ENCODE data around the gene TTYH3. TPM values are rescaled to one million over a fixed set of nuclear protein-coding genes. Genes with fewer than 3 reads are reported as not detected.
"Not testable (repeated sequence)": the region's sequence is repeated elsewhere in the genome, so short reads cannot be mapped to it uniquely, and the experiment has no call there.

TTYH3 gene
- total and polyA plus RNA-seq, 3 donors from 2014 or later: 35.6 to 69.9 (median 59.5) TPM

DNA sequence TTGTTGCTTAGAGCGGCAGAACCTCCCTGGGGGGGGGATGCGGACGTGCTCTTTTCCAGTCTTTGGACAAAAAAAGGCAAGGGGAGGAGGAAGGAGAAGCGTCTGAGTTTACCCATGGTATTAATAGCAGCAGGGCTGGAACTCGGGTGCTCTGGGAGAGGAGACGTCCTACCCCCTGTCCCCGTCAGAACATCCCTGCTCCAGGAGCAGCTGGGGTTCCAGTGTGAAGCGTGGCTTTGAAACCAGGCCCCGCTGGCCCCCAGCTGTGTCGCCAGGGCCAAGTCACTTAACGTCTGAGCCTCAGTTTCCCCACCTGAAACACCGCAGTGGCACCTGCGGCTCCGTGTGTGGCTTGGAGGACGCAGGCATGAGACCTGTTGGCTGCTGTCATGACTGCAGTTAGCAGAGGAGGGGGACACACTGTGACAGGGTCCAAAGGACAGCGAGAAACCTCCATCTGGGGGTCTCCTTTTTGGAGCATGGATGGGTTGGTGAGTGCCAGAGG lies 57.6 kb downstream of the TTYH3 start:
- Histone ChIP-seq H3K4me3 (no peak overlapping the region), H3K4me1 (peaks cover 10% of the 10 kb centered on the region), H3K9me3 (no peaks in the 10 kb centered on the region), H3K27ac (no peak overlapping the region), H3K36me3 (ENCODE audit: low read depth, missing control alignments) (no peaks in the 10 kb centered on the region), H3K27me3 (no peaks in the 10 kb centered on the region)
- TF ChIP-seq, protein P1, sequence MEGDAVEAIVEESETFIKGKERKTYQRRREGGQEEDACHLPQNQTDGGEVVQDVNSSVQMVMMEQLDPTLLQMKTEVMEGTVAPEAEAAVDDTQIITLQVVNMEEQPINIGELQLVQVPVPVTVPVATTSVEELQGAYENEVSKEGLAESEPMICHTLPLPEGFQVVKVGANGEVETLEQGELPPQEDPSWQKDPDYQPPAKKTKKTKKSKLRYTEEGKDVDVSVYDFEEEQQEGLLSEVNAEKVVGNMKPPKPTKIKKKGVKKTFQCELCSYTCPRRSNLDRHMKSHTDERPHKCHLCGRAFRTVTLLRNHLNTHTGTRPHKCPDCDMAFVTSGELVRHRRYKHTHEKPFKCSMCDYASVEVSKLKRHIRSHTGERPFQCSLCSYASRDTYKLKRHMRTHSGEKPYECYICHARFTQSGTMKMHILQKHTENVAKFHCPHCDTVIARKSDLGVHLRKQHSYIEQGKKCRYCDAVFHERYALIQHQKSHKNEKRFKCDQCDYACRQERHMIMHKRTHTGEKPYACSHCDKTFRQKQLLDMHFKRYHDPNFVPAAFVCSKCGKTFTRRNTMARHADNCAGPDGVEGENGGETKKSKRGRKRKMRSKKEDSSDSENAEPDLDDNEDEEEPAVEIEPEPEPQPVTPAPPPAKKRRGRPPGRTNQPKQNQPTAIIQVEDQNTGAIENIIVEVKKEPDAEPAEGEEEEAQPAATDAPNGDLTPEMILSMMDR (IDR thresholded peaks at IDR 0.05): no peak
- TF ChIP-seq POLR2A (IDR thresholded peaks at IDR 0.05): no peak
- intact Hi-C loops (cut with DNase I; ENCODE audit: low total_unique reads): no loop called here
- 62% methylated on average over 16 of the region's 16 CpGs; no CpG with 5 or more reads in 1 of the 2 donors for WGBS, 2 donors
- DNase-seq: no peak

DNA sequence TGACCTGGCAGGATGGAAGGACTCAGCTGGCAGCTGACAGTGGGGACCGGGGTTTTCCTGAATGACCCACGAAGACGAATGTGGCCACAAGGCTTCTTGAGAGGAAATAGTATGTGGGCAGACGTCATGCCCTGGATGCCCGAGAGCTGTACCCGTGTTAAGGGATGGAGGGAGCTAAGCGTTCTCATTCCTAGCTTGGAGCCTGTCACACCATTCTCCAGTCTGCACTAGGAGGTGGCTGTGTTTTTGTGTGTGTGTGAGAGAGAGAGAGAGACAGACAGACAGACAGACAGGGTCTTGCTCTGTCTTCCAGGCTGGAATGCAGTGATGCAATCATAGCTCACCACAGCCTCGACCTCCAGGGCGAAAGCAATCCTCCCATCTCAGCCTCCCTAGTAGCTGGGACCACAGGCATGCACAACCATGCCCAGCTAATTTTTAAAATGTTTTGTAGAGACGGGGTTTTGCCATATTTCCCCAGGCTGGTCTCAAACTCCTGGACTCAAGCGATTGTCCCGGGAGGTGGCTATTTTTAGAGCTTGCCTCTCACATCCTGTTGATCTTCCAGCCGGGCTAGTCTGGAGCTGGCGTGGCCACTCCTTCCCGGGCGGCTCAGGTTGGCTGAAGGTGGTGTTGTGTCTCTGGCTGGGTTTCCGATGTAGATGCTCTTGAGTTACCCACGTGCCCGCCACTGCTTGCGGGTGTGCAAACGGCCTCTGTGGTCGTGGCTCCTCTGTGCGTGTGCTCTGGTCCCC lies 58.3 kb downstream of the TTYH3 start:
- H3K4me1 ChIP-seq: peaks cover 10% of the 10 kb centered on the region
- TF ChIP-seq, protein P1 (IDR thresholded peaks at IDR 0.05): no peak
- TF ChIP-seq POLR2A (IDR thresholded peaks at IDR 0.05): no peak
- no peaks in the 10 kb centered on the region for H3K36me3 ChIP-seq (ENCODE audit: low read depth, missing control alignments)
- no peak overlapping the region for H3K4me3 ChIP-seq
- no peaks in the 10 kb centered on the region for H3K27me3 ChIP-seq
- intact Hi-C loops (cut with DNase I; ENCODE audit: low total_unique reads): no loop called here
- no peak for DNase-seq
- H3K27ac ChIP-seq: no peak overlapping the region
- 82 to 83% methylated on average over 18 to 23 of the region's 23 CpGs for WGBS, 2 donors
- H3K9me3 ChIP-seq: no peaks in the 10 kb centered on the region

DNA sequence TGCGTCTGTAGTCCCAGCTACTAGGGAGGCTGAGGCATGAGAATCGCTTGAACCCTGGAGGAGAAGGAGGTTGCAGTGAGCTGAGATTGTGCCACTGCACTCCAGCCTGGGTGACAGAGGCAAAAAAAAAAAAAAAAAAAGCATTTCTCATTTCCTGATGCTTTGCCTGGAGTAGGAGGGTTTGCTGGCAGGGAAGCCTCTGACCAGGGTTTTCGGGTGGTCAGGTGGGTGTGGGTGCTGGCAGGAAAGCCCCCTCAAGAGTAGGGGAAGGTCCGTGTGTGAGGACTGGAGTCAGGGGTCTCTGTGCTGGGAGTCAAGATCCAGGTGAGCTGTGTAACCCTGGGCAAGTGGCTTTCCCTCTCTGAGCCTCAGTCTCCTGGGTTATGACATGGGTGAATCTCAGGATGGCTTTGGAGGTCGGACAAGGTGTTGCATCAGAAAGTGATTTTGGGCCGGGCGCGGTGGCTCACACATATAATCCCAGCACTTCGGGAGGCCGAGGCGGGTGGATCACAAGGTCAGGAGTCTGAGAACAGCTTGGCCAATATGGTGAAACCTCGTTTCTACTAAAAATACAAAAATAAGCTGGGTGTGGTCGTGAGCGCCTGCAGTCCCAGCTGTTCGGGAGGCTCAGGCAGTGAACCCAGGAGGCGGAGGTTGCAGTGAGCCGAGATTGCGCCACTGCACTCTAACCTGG lies 59.4 kb downstream of the TTYH3 start:
- H3K27me3 ChIP-seq: no peaks in the 10 kb centered on the region
- peak; percentile 48 for DNase-seq
- H3K4me1 ChIP-seq: peaks cover 10% of the 10 kb centered on the region
- WGBS, 2 donors: 64 to 82% methylated on average over 18 of the region's 18 CpGs
- no peaks in the 10 kb centered on the region for H3K36me3 ChIP-seq (ENCODE audit: low read depth, missing control alignments)
- TF ChIP-seq, protein P1 (IDR thresholded peaks at IDR 0.05): no peak
- TF ChIP-seq POLR2A (IDR thresholded peaks at IDR 0.05): no peak
- H3K27ac ChIP-seq: no peak overlapping the region
- no peak overlapping the region for H3K4me3 ChIP-seq
- H3K9me3 ChIP-seq: no peaks in the 10 kb centered on the region
- intact Hi-C loops (cut with DNase I; ENCODE audit: low total_unique reads): no loop called here

DNA sequence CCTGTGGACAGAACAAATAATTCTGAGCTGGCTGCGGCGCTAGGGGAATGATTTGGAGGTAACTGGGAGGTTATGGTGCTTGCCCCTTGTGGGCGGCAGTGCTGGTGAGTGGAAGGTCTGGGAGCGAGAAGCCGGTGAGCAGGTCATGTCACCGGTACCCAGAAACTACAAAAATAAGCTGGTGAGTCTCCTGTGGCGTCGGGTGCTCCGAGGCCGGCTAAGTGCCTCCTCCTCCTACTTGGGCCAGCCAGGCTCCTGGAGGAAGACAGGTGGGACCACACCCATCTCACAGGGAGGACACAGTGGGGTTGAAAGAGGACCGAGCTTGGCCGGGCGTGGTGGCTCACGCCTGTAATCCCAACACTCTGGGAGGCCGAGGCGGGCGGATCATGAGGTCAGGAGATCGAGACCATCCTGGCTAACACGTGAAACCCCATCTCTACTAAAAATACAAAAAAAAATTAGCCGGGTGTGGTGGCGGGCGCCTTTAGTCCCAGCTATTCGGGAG lies 60.2 kb downstream of the TTYH3 start:
- H3K9me3 ChIP-seq; H3K36me3 ChIP-seq (ENCODE audit: low read depth, missing control alignments); H3K27ac ChIP-seq; H3K27me3 ChIP-seq; H3K4me1 ChIP-seq; DNase-seq; H3K4me3 ChIP-seq; intact Hi-C loops (cut with DNase I; ENCODE audit: low total_unique reads): not testable (repeated sequence)
- WGBS, 2 donors: 93 to 96% methylated on average over 23 of the region's 23 CpGs

DNA sequence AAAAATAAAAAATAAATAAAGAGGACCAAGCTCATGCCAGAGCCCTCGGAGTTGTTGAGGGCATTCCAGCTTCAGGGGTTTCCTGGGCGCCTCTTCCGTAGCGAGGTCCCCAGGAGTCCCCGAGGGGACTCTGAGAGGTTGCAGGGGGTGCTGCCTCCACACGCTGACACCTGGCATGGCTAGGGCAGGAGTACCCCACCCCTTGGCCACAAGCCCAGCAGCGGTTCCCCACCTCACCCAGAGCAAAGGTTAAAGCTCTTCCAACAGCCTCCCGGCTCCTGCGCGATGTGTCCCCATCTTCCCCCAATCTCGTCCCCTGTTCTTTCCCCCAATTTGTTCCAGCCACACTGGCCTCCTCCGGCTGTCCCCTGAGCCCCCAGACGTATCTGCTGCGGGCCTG lies 60.8 kb downstream of the TTYH3 start:
- H3K36me3 ChIP-seq (ENCODE audit: low read depth, missing control alignments): no peaks in the 10 kb centered on the region
- intact Hi-C loops (cut with DNase I; ENCODE audit: low total_unique reads): no loop called here
- no peak overlapping the region for H3K27ac ChIP-seq
- H3K4me3 ChIP-seq: no peak overlapping the region
- peaks cover 10% of the 10 kb centered on the region for H3K4me1 ChIP-seq
- H3K9me3 ChIP-seq: no peaks in the 10 kb centered on the region
- DNase-seq: no peak
- 92 to 94% methylated on average over 14 of the region's 14 CpGs for WGBS, 2 donors
- H3K27me3 ChIP-seq: no peaks in the 10 kb centered on the region
- no peak for TF ChIP-seq POLR2A (IDR thresholded peaks at IDR 0.05)
- TF ChIP-seq, protein P1 (IDR thresholded peaks at IDR 0.05): no peak

DNA sequence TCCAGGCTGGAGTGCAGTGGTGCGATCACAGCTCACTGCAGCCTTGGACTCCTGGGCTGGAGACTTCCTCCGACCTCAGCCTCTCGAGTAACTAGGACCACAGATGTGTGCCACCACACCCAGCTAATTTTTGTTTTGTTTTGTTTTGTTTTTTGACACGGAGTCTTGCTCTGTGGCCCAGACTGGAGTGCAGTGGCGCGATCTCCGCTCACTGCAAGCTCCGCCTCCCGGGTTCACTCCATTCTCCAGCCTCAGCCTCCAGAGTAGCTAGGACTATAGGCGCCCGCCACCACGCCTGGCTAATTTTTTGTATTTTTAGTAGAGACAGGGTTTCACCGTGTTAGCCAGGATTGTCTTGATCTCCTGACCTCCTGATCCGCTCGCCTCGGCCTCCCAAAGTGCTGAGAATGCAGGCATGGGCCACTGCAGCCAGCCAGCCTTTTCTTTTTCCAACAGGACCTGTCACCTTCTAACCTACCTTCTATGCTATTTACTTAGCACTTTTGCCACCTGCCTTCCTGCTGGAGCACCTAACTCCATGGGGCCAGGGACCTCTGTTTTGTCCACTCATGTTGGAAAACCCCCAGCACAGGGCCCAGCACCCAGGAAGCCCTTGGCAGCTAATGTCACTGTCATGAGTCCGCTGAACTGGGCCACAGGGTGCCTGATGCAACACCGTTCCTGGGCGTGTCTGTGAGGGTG lies 61.8 kb downstream of the TTYH3 start:
- H3K9me3 ChIP-seq; H3K27ac ChIP-seq; H3K27me3 ChIP-seq; DNase-seq; intact Hi-C loops (cut with DNase I; ENCODE audit: low total_unique reads); H3K36me3 ChIP-seq (ENCODE audit: low read depth, missing control alignments); H3K4me1 ChIP-seq; H3K4me3 ChIP-seq: not testable (repeated sequence)
- WGBS, 2 donors: 84 to 92% methylated on average over 19 of the region's 19 CpGs

DNA sequence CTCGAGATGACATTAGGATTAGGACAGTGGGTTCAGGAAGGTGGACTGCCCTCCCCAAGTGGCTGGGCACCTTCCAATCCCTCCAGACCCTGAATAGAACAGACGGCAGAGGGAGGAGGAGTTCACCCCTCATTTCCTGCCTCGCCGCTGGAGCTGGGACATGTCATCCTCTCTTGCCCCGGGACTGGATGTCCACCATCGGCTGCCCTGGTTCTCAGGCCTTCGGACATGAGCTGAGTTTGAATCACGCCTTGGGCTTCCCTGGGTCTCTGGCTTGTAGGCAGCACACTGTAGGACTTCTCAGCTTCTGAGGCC lies 62.3 kb downstream of the TTYH3 start:
- WGBS, 2 donors: 88 to 89% methylated on average over 8 of the region's 8 CpGs

More for the DNA sequence above, 62.3 kb downstream of the TTYH3 start:
- DNase-seq; H3K27me3 ChIP-seq; H3K4me1 ChIP-seq; H3K9me3 ChIP-seq; H3K27ac ChIP-seq; intact Hi-C loops (cut with DNase I; ENCODE audit: low total_unique reads); H3K36me3 ChIP-seq (ENCODE audit: low read depth, missing control alignments); H3K4me3 ChIP-seq: not testable (repeated sequence)
